Measurements from ENCODE around the gene GADD45GIP1.

Gene GADD45GIP1

GRCh38 chr19:12913851-12914690 lies 43.0 kb downstream of the GADD45GIP1 start:
- DNase-seq (ENCODE audit: low read depth in 2 of 3, low spot score in 1 of 3), result no peak

GRCh38 chr19:12913011-12913561 lies 43.9 kb downstream of the GADD45GIP1 start:
- no peak for DNase-seq (ENCODE audit: low read depth in 2 of 3, low spot score in 1 of 3)

- no peak for DNase-seq (ENCODE audit: low read depth in 2 of 3, low spot score in 1 of 3)
Measured at GRCh38 chr19:12912571-12912970, 44.5 kb downstream of the GADD45GIP1 start.

- DNase-seq (ENCODE audit: low read depth in 2 of 3, low spot score in 1 of 3), result no peak
Measured at GRCh38 chr19:12907166-12907565, 49.9 kb downstream of the GADD45GIP1 start.
